Neutrophil (primary cell): ENCODE results near the gene TTLL5.

Experiments
- H3K27ac ChIP-seq: fragments of 200-600 bp; sonication (generic); 2 replicates; pipeline ENCODE4 v1.5.1; 2016; ENCODE audit warnings: mild to moderate bottlenecking, moderate library complexity
- H3K27me3 ChIP-seq: fragments of 200-600 bp; sonication (generic); 2 replicates; pipeline ENCODE4 v1.6.0; 2016; ENCODE audit warnings: mild to moderate bottlenecking
- H3K36me3 ChIP-seq: fragments of 200-600 bp; sonication (generic); 2 replicates; pipeline ENCODE4 v1.5.1; 2017
- H3K4me1 ChIP-seq, 2 experiments: fragments of 200-600 bp in 1 of 2; sonication (generic) in 1 of 2; 1 replicate in 1 of 2; 2 replicates in 1 of 2; pipeline versions ENCODE4 v1.5.1 to v1.6.1; 2013 to 2016; ENCODE audit warnings: low read depth in 1 of 2, low read length in 1 of 2, mild to moderate bottlenecking in 1 of 2, moderate library complexity in 1 of 2; ENCODE audit not compliant: control insufficient read depth in 1 of 2, insufficient read depth in 1 of 2
- H3K4me3 ChIP-seq, 2 experiments: fragments of 200-600 bp in 1 of 2; sonication (generic) in 1 of 2; 1 replicate in 1 of 2; 2 replicates in 1 of 2; pipeline ENCODE4 v1.5.1; 2013 to 2016; ENCODE audit warnings: low read depth in 1 of 2, low read length in 1 of 2, mild to moderate bottlenecking in 1 of 2, moderate library complexity in 1 of 2
- H3K9me3 ChIP-seq: fragments of 200-600 bp; sonication (generic); 2 replicates; pipeline ENCODE4 v1.5.1; 2016
- CTCF ChIP-seq: fragments of 200-600 bp; sonication (generic); IDR thresholded peaks from 2 replicates; pipeline ENCODE4 v1.5.1; 2016; ENCODE audit warnings: antibody characterized with exemption

The TTLL5 gene

DNA sequence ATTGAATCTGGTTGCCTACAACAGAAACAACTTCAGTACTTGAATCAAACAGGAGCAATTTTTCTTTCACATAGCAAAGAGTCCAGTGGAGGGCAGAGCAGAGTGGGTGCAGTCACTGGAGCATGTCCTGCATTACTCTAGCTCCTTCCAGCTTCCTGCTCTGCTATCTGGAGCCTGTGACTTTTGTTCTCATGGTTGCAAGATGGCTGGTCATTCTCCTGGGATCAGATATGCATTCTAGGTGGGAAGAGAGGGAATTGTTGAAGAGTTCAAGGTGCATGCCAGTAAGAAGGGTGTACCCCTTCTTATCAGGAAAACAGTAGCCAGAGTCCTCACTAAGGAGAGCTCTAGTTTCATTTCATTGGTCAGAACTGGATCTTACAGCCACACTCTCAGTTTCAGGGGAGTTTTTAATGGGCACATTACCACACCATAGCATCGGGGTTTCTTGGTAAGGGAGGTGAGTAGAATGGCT lies 332.6 kb downstream of the TTLL5 start:
- no peaks in the 10 kb centered on the region for H3K36me3 ChIP-seq
- no peak overlapping the region for H3K4me3 ChIP-seq
- no peaks in the 10 kb centered on the region for H3K27me3 ChIP-seq
- H3K9me3 ChIP-seq = no peaks in the 10 kb centered on the region
- no peak overlapping the region for H3K27ac ChIP-seq
- no peak for TF ChIP-seq CTCF
- H3K4me1 ChIP-seq = peaks cover 0 to 5% of the 10 kb centered on the region in 2 experiments

GRCh38 chr14:75995372-75996041 lies 334.5 kb downstream of the TTLL5 start:
- Histone ChIP-seq H3K9me3 (no peaks in the 10 kb centered on the region), H3K4me3 (no peak overlapping the region), H3K36me3 (no peaks in the 10 kb centered on the region), H3K27me3 (no peaks in the 10 kb centered on the region), H3K27ac (no peak overlapping the region), H3K4me1 (no peaks in the 10 kb centered on the region)
- TF ChIP-seq CTCF = no peak

DNA sequence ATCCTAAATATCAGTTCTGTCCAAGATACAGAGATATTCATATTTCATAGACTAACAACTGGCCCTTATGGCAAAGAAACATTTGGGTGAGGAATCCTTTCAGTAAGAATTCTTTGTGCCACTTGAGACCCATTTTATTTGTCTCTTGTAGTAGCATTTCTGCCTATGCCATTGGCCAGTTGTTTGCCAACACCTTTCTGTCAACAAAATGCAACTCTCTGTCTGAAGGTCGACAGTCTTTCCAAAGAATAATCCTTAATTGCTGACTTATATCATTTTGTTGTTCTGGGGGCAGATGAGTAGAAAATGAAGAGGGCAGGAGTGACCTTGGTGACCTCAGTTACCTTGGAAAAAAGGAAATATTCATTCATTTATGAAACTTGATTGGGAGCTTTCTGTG lies 335.4 kb downstream of the TTLL5 start:
- Histone ChIP-seq H3K27me3 (no peaks in the 10 kb centered on the region), H3K4me3 (no peak overlapping the region), H3K36me3 (no peaks in the 10 kb centered on the region), H3K4me1 (no peaks in the 10 kb centered on the region), H3K27ac (no peak overlapping the region), H3K9me3 (no peaks in the 10 kb centered on the region)
- TF ChIP-seq CTCF = no peak

- Histone ChIP-seq H3K27ac (no peak overlapping the region), H3K27me3 (no peaks in the 10 kb centered on the region), H3K9me3 (no peaks in the 10 kb centered on the region), H3K4me3 (no peak overlapping the region), H3K36me3 (no peaks in the 10 kb centered on the region), H3K4me1 (no peaks in the 10 kb centered on the region)
- no peak for TF ChIP-seq CTCF
Measured at GRCh38 chr14:75999511-76000190, 338.6 kb downstream of the TTLL5 start.

GRCh38 chr14:76002383-76002782 lies 341.3 kb downstream of the TTLL5 start:
- H3K9me3 ChIP-seq = no peaks in the 10 kb centered on the region
- no peak for TF ChIP-seq CTCF
- H3K27ac ChIP-seq = no peak overlapping the region
- H3K36me3 ChIP-seq = no peaks in the 10 kb centered on the region
- H3K4me3 ChIP-seq = no peak overlapping the region
- H3K27me3 ChIP-seq = no peaks in the 10 kb centered on the region
- H3K4me1 ChIP-seq = no peaks in the 10 kb centered on the region
